Upper lobe of left lung (tissue), 4 donors: ENCODE results near the gene CKM.

ENCODE experiments used
- CTCF ChIP-seq, 6 experiments: fragments of 450-650 bp in 4 of 6; fragments of 200-600 bp in 2 of 6; sonication (generic) in 2 of 6; IDR thresholded peaks; one replicate each; pipeline ENCODE4 v1.5.1; 2016 to 2019; ENCODE audit warnings: antibody characterized with exemption in 6 of 6
- EP300 ChIP-seq, 4 donors: sonication (generic); formaldehyde crosslinking; IDR thresholded peaks; one replicate each; pipeline ENCODE4 v1.5.1; 2017; ENCODE audit warnings: antibody characterized with exemption in 4 of 4, control low read depth in 2 of 4
- POLR2A ChIP-seq, 4 donors: fragments of 450-650 bp; IDR thresholded peaks; one replicate each; pipeline ENCODE4 v1.5.1; 2016 to 2017; ENCODE audit warnings: antibody characterized with exemption in 4 of 4, mild to moderate bottlenecking in 2 of 4
- POLR2AphosphoS5 ChIP-seq, 2 donors: sonication (generic); formaldehyde crosslinking; IDR thresholded peaks; one replicate each; pipeline ENCODE4 v1.5.1; 2017; ENCODE audit warnings: antibody characterized with exemption in 2 of 2

DNA sequence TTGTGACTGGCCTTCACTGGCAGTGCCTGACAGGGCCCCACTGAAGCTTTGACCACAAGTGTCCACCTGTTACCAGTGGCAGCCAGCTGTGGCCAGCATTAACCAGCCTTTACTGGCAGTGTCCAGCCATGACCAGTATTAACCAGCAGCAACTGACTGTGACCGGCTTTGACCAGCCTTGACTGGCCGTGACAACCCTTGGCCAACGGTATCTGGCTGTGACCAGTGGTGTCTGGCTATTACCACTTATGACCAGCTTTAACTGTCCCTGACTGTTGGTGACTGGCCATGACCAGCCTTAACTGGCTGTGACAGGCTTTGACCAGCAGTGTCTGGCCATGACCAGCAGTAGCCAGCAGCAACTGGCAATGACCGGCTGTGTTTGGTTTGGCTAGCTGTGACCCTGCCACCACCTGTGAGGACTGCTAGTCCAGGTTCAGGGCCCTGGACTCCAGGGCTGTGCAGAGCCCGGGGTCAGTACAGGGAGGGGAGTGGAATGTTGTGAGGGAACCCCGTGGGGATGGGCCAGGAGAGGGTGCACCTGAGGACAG is 32.2 kb downstream of the CKM start:
- TF ChIP-seq POLR2A (IDR thresholded peaks at IDR 0.05), result no peak
- no peak for TF ChIP-seq CTCF (IDR thresholded peaks at IDR 0.05)
- no peak for TF ChIP-seq POLR2AphosphoS5 (IDR thresholded peaks at IDR 0.05)
- no peak for TF ChIP-seq EP300 (IDR thresholded peaks at IDR 0.05)
